HCT116 (cell line): ENCODE results near the gene RGMB. TPM values are rescaled to one million over a fixed set of nuclear protein-coding genes. Genes with fewer than 3 reads are reported as not detected.

Source experiments
- ATAC-seq: fragments of 200-7000 bp; cut with Tn5 transposase; 2 replicates; pipeline ENCODE4 v1.9.1; 2020; ENCODE audit warnings: mild to moderate bottlenecking, moderate library complexity
- BruUV-seq: library from RNA; stranded (reverse); fragments of 400-500 nt; replicated peaks from 2 replicates; lab custom pipeline; 2021; lab: Mats Ljungman, UMichigan
- CTCF ChIA-PET: fragments of 300-600 bp; sonication (Branson Sonifier 250); formaldehyde crosslinking; loops from one replicate; lab custom pipeline; 2021; ENCODE audit warnings: antibody characterized with exemption; lab: Charles Lee
- POLR2A ChIA-PET: fragments of 300-600, 350-600 bp; sonication (Branson Sonifier 250); formaldehyde crosslinking; loops from one replicate; lab custom pipeline; 2021; ENCODE audit warnings: antibody characterized with exemption; lab: Charles Lee
- RAD21 ChIA-PET, 2 experiments: fragments of 300-600 bp; sonication (Branson Sonifier 250); formaldehyde crosslinking; loops; one replicate each; lab custom pipeline; 2023; ENCODE audit warnings: low total read pairs in 2 of 2; ENCODE audit not compliant: uncharacterized antibody in 2 of 2, unreplicated experiment in 2 of 2, low non-redundant PET in 1 of 2; lab: Charles Lee
- DNase-seq: peaks from one replicate; pipeline ENCODE4 v3.0.0-alpha.2; 2010; ENCODE audit warnings: low read depth, low spot score
- H2AFZ ChIP-seq: fragments of 200-600 bp; shearing (Covaris generic), sonication (generic); 2 replicates; pipeline ENCODE4 v1.6.1; 2017; ENCODE audit warnings: low read depth, mixed run types, mixed read lengths, antibody characterized with exemption, low read length; ENCODE audit not compliant: poor library complexity, severe bottlenecking
- H3K27ac ChIP-seq: 2 replicates; pipeline ENCODE4 v1.5.1; 2012; ENCODE audit warnings: low read depth, low read length
- H3K27me3 ChIP-seq: fragments of 200-600 bp; sonication (generic); 2 replicates; pipeline ENCODE4 v1.6.1; 2016; ENCODE audit warnings: mixed run types, low read length, mixed read lengths; ENCODE audit not compliant: insufficient read depth
- H3K36me3 ChIP-seq, 2 experiments: fragments of 200-500 bp in 1 of 2; fragments of 200-600 bp in 1 of 2; sonication (Bioruptor generic) in 1 of 2; sonication (generic) in 1 of 2; 2 replicates each; pipeline versions ENCODE4 v1.5.1 to v1.6.1; 2014 to 2016; ENCODE audit warnings: low read length in 2 of 2, inconsistent platforms in 1 of 2, mixed read lengths in 1 of 2, mixed run types in 1 of 2; ENCODE audit not compliant: insufficient read depth in 2 of 2, control insufficient read depth in 1 of 2
- H3K4me1 ChIP-seq, 2 experiments: fragments of 200-600 bp in 1 of 2; sonication (generic) in 1 of 2; 2 replicates each; pipeline versions ENCODE4 v1.5.1 to v1.6.1; 2012 to 2017; ENCODE audit warnings: low read length in 2 of 2, inconsistent platforms in 1 of 2, mild to moderate bottlenecking in 1 of 2, mixed read lengths in 1 of 2, mixed run types in 1 of 2, moderate library complexity in 1 of 2; ENCODE audit not compliant: insufficient read depth in 2 of 2, control insufficient read depth in 1 of 2
- H3K4me2 ChIP-seq: fragments of 200-600 bp; sonication (generic); 2 replicates; pipeline ENCODE4 v1.6.1; 2017; ENCODE audit warnings: mixed run types, low read length, mixed read lengths
- H3K4me3 ChIP-seq, 2 experiments: fragments of 200-600 bp in 1 of 2; sonication (generic) in 1 of 2; replicated peaks in 1 of 2; 2 replicates each; pipeline ENCODE4 v1.5.1; 2011 to 2016; ENCODE audit warnings: low read length in 2 of 2, control low read depth in 1 of 2, low read depth in 1 of 2, mild to moderate bottlenecking in 1 of 2, mixed read lengths in 1 of 2, mixed run types in 1 of 2
- H3K79me2 ChIP-seq: fragments of 200-600 bp; sonication (generic); 2 replicates; pipeline ENCODE4 v1.6.1; 2017; ENCODE audit warnings: mild to moderate bottlenecking, mixed run types, low read length, moderate library complexity, mixed read lengths; ENCODE audit not compliant: insufficient read depth
- H3K9ac ChIP-seq: fragments of 200-600 bp; sonication (generic); 2 replicates; pipeline ENCODE4 v1.6.1; 2016; ENCODE audit warnings: low read length, mixed read lengths
- H3K9me2 ChIP-seq: fragments of 200-600 bp; sonication (generic), shearing (Covaris generic); 2 replicates; pipeline ENCODE4 v1.6.1; 2017; ENCODE audit warnings: mixed run types, mild to moderate bottlenecking, moderate library complexity; ENCODE audit not compliant: insufficient read depth
- H3K9me3 ChIP-seq, 2 experiments: fragments of 200-500 bp in 1 of 2; fragments of 200-600 bp in 1 of 2; sonication (Bioruptor generic) in 1 of 2; sonication (generic) in 1 of 2; 2 replicates each; pipeline ENCODE4 v1.6.1; 2014 to 2017; ENCODE audit warnings: low read length in 2 of 2, mixed read lengths in 2 of 2, inconsistent platforms in 1 of 2, low read depth in 1 of 2, mild to moderate bottlenecking in 1 of 2, mixed run types in 1 of 2, moderate library complexity in 1 of 2; ENCODE audit not compliant: control insufficient read depth in 1 of 2, insufficient read depth in 1 of 2
- H4K20me1 ChIP-seq: fragments of 200-600 bp; sonication (generic), shearing (Covaris generic); 2 replicates; pipeline ENCODE4 v1.6.1; 2017; ENCODE audit warnings: mixed run types, mild to moderate bottlenecking, moderate library complexity; ENCODE audit not compliant: insufficient read depth
- ATF3 ChIP-seq: IDR thresholded peaks from 2 replicates; pipeline ENCODE4 v1.6.1; 2012
- CBX3 ChIP-seq: IDR thresholded peaks from 2 replicates; pipeline ENCODE4 v1.6.1; 2012; ENCODE audit warnings: low read depth
- CEBPB ChIP-seq: IDR thresholded peaks from 2 replicates; pipeline ENCODE4 v1.6.1; 2012; ENCODE audit warnings: low read depth
- CTCF ChIP-seq, 3 experiments: fragments of 200-600 bp in 1 of 3; sonication (generic) in 1 of 3; IDR thresholded peaks in 2 of 3; conservative IDR thresholded peaks in 1 of 3; 2 replicates each; pipeline ENCODE4 v1.5.1; 2012 to 2017; ENCODE audit warnings: low read depth in 2 of 3, low read length in 2 of 3, antibody characterized with exemption in 1 of 3, borderline replicate concordance in 1 of 3, control low read depth in 1 of 3, mild to moderate bottlenecking in 1 of 3, mixed read lengths in 1 of 3, mixed run types in 1 of 3, moderate library complexity in 1 of 3; ENCODE audit not compliant: insufficient read depth in 1 of 3
- EGR1 ChIP-seq: IDR thresholded peaks from 2 replicates; pipeline ENCODE4 v1.6.1; 2012; ENCODE audit warnings: low read depth
- ELF1 ChIP-seq: IDR thresholded peaks from 2 replicates; pipeline ENCODE4 v1.6.1; 2012; ENCODE audit warnings: low read depth, borderline replicate concordance
- FOSL1 ChIP-seq: IDR thresholded peaks from 2 replicates; pipeline ENCODE4 v1.6.1; 2012; ENCODE audit warnings: low read depth
- JUND ChIP-seq: IDR thresholded peaks from 2 replicates; pipeline ENCODE4 v1.6.1; 2012
- RAD21 ChIP-seq: IDR thresholded peaks from 2 replicates; pipeline ENCODE4 v1.6.1; 2012; ENCODE audit warnings: low read depth, mild to moderate bottlenecking
- REST ChIP-seq: IDR thresholded peaks from 2 replicates; pipeline ENCODE4 v1.6.1; 2012; ENCODE audit warnings: low read depth
- SIN3A ChIP-seq: IDR thresholded peaks from 2 replicates; pipeline ENCODE4 v1.6.1; 2012; ENCODE audit warnings: low read depth
- SP1 ChIP-seq: IDR thresholded peaks from 2 replicates; pipeline ENCODE4 v1.6.1; 2012; ENCODE audit warnings: low read depth
- SRF ChIP-seq: IDR thresholded peaks from 2 replicates; pipeline ENCODE4 v1.6.1; 2012; ENCODE audit warnings: low read depth
- TCF7L2 ChIP-seq: IDR thresholded peaks from 2 replicates; pipeline ENCODE4 v1.7.0; 2011; ENCODE audit warnings: borderline replicate concordance, inconsistent platforms; ENCODE audit not compliant: insufficient read depth, insufficient read length; ENCODE audit errors: extremely low read depth
- YY1 ChIP-seq: IDR thresholded peaks from 2 replicates; pipeline ENCODE4 v1.6.1; 2011; ENCODE audit warnings: low read length, low read depth, moderate library complexity, mild to moderate bottlenecking; ENCODE audit not compliant: insufficient replicate concordance; ENCODE audit errors: extremely low read depth
- ZBTB33 ChIP-seq: IDR thresholded peaks from 2 replicates; pipeline ENCODE4 v1.6.1; 2011; ENCODE audit warnings: mild to moderate bottlenecking, low read length, moderate library complexity; ENCODE audit not compliant: insufficient replicate concordance; ENCODE audit errors: extremely low read depth
- ZNF274 ChIP-seq: fragments of 200-500 bp; sonication (Bioruptor generic); IDR thresholded peaks from 2 replicates; pipeline ENCODE4 v1.6.1; 2014; ENCODE audit warnings: mild to moderate bottlenecking, low read depth, low read length, inconsistent platforms
- intact Hi-C: fragments of 100-400 bp; cut with micrococcal nuclease; formaldehyde crosslinking; loops from 2 replicates; pipeline ENCODE4 v1.10.0; 2022
- total RNA-seq: library from RNA; stranded (reverse); gene quantifications from one replicate; pipeline ENCODE4 v1.2.1, GENCODE V29; 2021; ENCODE audit not compliant: unreplicated experiment

Gene RGMB
- total RNA-seq, 1 experiment from 2014 or later, result 18.3 TPM

- Histone ChIP-seq H3K9me3 (no peaks in the 10 kb centered on the region), H3K9me2 (no peaks in the 10 kb centered on the region), H3K36me3 (peaks cover 0 to 6% of the 10 kb centered on the region in 2 experiments; a peak in 2 of 4 replicates), H3K4me1 (no peaks in the 10 kb centered on the region), H4K20me1 (no peaks in the 10 kb centered on the region), H3K4me2 (no peak overlapping the region), H3K4me3 (no peak overlapping the region), H3K27me3 (no peaks in the 10 kb centered on the region), H3K9ac (no peak overlapping the region), H3K79me2 (peaks cover 93% of the 10 kb centered on the region), H3K27ac (no peak overlapping the region), H2AFZ (no peak overlapping the region)
- intact Hi-C loops, result no loop called here
- RAD21 ChIA-PET, result no interaction called here
- POLR2A ChIA-PET, result no interaction called here
- BruUV-seq, result no TSS peak
- ATAC-seq (no peak), DNase-seq (no peak)
- CTCF ChIA-PET, result no interaction called here
- TF ChIP-seq SP1 (no peak), FOSL1 (no peak), REST (no peak), ZBTB33 (no peak), RAD21 (no peak), ZNF274 (no peak), ELF1 (no peak), TCF7L2 (no peak), CBX3 (no peak), EGR1 (no peak), SIN3A (no peak), CEBPB (no peak), ATF3 (no peak), CTCF (IDR thresholded peaks at IDR 0.05 in 2 of 3, conservative IDR thresholded peaks at IDR 0.05 in 1 of 3; ENCODE audit: borderline replicate concordance in 1 of 3, insufficient read depth in 1 of 3, low read depth in 2 of 3, low read length in 2 of 3) (no peak), SRF (no peak), YY1 (no peak), JUND (no peak)
Measured at GRCh38 chr5:98786191-98786853, 12.9 kb downstream of the RGMB start.
